Panc1 (cell line): ENCODE measurements around the gene PPP1R2B.

Experiments
- POLR2AphosphoS5 ChIP-seq: IDR thresholded peaks from 2 replicates; pipeline ENCODE4 v1.6.1; 2012; ENCODE audit warnings: mild to moderate bottlenecking, low read depth, low read length, moderate library complexity
- TCF7L2 ChIP-seq: IDR thresholded peaks from 2 replicates; pipeline ENCODE4 v1.6.1; 2011; ENCODE audit warnings: mild to moderate bottlenecking, low read depth, low read length, inconsistent platforms
- TF ChIP-seq, protein P1 (sequence below): fragments of 450-650 bp; IDR thresholded peaks from 2 replicates; pipeline ENCODE4 v1.5.1; 2017; ENCODE audit warnings: mild to moderate bottlenecking
- TF ChIP-seq, protein P2 (sequence below), 2 experiments: IDR thresholded peaks; 2 replicates each; pipeline ENCODE4 v1.6.1; 2011 to 2012; ENCODE audit warnings: low read depth in 2 of 2, control low read depth in 1 of 2, low read length in 1 of 2, mild to moderate bottlenecking in 1 of 2, moderate library complexity in 1 of 2; ENCODE audit not compliant: insufficient read depth in 1 of 2

DNA sequence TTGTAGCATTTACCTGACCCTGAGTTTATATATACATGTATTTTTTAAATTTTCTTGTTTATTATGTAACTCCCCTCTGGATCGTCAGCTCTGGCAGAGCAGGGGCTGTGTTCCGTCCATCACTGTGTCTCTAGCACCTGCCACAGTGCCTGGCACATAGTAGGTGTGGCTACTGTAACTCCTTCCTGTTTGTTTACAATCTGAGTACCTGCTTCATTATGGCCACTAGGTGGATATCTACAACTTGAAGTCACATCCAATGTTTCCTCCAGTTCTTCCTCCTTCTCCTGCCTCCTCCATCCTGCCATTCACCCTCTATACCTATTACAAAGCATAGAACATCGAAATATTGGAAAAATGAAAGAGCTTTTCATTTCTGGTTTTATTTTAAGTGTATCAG lies 14.2 kb upstream of the PPP1R2B start:
- TF ChIP-seq, protein P1, sequence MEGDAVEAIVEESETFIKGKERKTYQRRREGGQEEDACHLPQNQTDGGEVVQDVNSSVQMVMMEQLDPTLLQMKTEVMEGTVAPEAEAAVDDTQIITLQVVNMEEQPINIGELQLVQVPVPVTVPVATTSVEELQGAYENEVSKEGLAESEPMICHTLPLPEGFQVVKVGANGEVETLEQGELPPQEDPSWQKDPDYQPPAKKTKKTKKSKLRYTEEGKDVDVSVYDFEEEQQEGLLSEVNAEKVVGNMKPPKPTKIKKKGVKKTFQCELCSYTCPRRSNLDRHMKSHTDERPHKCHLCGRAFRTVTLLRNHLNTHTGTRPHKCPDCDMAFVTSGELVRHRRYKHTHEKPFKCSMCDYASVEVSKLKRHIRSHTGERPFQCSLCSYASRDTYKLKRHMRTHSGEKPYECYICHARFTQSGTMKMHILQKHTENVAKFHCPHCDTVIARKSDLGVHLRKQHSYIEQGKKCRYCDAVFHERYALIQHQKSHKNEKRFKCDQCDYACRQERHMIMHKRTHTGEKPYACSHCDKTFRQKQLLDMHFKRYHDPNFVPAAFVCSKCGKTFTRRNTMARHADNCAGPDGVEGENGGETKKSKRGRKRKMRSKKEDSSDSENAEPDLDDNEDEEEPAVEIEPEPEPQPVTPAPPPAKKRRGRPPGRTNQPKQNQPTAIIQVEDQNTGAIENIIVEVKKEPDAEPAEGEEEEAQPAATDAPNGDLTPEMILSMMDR = peak; percentile 36
- TF ChIP-seq TCF7L2 (no peak), POLR2AphosphoS5 (no peak)
- TF ChIP-seq, protein P2, sequence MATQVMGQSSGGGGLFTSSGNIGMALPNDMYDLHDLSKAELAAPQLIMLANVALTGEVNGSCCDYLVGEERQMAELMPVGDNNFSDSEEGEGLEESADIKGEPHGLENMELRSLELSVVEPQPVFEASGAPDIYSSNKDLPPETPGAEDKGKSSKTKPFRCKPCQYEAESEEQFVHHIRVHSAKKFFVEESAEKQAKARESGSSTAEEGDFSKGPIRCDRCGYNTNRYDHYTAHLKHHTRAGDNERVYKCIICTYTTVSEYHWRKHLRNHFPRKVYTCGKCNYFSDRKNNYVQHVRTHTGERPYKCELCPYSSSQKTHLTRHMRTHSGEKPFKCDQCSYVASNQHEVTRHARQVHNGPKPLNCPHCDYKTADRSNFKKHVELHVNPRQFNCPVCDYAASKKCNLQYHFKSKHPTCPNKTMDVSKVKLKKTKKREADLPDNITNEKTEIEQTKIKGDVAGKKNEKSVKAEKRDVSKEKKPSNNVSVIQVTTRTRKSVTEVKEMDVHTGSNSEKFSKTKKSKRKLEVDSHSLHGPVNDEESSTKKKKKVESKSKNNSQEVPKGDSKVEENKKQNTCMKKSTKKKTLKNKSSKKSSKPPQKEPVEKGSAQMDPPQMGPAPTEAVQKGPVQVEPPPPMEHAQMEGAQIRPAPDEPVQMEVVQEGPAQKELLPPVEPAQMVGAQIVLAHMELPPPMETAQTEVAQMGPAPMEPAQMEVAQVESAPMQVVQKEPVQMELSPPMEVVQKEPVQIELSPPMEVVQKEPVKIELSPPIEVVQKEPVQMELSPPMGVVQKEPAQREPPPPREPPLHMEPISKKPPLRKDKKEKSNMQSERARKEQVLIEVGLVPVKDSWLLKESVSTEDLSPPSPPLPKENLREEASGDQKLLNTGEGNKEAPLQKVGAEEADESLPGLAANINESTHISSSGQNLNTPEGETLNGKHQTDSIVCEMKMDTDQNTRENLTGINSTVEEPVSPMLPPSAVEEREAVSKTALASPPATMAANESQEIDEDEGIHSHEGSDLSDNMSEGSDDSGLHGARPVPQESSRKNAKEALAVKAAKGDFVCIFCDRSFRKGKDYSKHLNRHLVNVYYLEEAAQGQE (IDR thresholded peaks at IDR 0.05; ENCODE audit: insufficient read depth in 1 of 2, low read depth in 2 of 2, low read length in 1 of 2) = no peak
